SU-DHL-6 (cell line): ENCODE data around the gene NPNT.

Experiments used
- H2AFZ ChIP-seq: fragments of 200-600 bp; sonication (generic); 2 replicates; pipeline ENCODE4 v1.6.1; 2014; ENCODE audit warnings: low read depth, mild to moderate bottlenecking, moderate library complexity, mixed read lengths, antibody characterized with exemption, low read length; ENCODE audit not compliant: severe bottlenecking
- H3F3A ChIP-seq: fragments of 200-600 bp; shearing (Covaris generic); 2 replicates; pipeline ENCODE4 v1.6.0; 2016; ENCODE audit warnings: antibody characterized with exemption, mild to moderate bottlenecking; ENCODE audit not compliant: insufficient read depth
- H3K27ac ChIP-seq: fragments of 200-600 bp; sonication (generic); 2 replicates; pipeline ENCODE4 v1.5.1; 2016; ENCODE audit warnings: low read depth, mild to moderate bottlenecking, low read length, moderate library complexity, mixed read lengths
- H3K27me3 ChIP-seq: fragments of 200-600 bp; sonication (generic), shearing (Covaris generic); 2 replicates; pipeline ENCODE4 v1.6.0; 2014; ENCODE audit warnings: mild to moderate bottlenecking, low read length
- H3K36me3 ChIP-seq: fragments of 200-600 bp; sonication (generic); 2 replicates; pipeline ENCODE4 v1.6.1; 2014; ENCODE audit warnings: mild to moderate bottlenecking, low read length, mixed read lengths
- H3K4me2 ChIP-seq: fragments of 300-600, 200-600 bp; shearing (Covaris generic), sonication (generic); 2 replicates; pipeline ENCODE4 v1.6.0; 2014; ENCODE audit warnings: low read length, low read depth, mild to moderate bottlenecking; ENCODE audit not compliant: poor library complexity, severe bottlenecking
- H3K4me3 ChIP-seq: fragments of 200-600 bp; sonication (generic); 2 replicates; pipeline ENCODE4 v1.5.1; 2014; ENCODE audit warnings: antibody characterized with exemption, low read length, mild to moderate bottlenecking, mixed read lengths; ENCODE audit not compliant: insufficient read depth, poor library complexity, severe bottlenecking
- H3K79me2 ChIP-seq: fragments of 200-600 bp; sonication (generic); 2 replicates; pipeline ENCODE4 v1.6.1; 2014; ENCODE audit warnings: mild to moderate bottlenecking, low read length, moderate library complexity; ENCODE audit not compliant: insufficient read depth
- H3K9ac ChIP-seq: fragments of 200-600 bp; sonication (generic); 2 replicates; pipeline ENCODE4 v1.7.0; 2014; ENCODE audit warnings: mild to moderate bottlenecking, low read length
- H3K9me2 ChIP-seq: fragments of 200-600 bp; sonication (generic); replicated peaks from 2 replicates; pipeline ENCODE4 v1.6.1; 2014; ENCODE audit warnings: low read length; ENCODE audit not compliant: insufficient read depth
- H3K9me3 ChIP-seq: fragments of 200-600 bp; sonication (generic); 2 replicates; pipeline ENCODE4 v1.6.1; 2014; ENCODE audit warnings: low read length, mixed read lengths; ENCODE audit not compliant: insufficient read depth
- H4K20me1 ChIP-seq: fragments of 200-600 bp; sonication (generic); 2 replicates; pipeline ENCODE4 v1.6.1; 2014; ENCODE audit warnings: low read depth, mild to moderate bottlenecking, antibody characterized with exemption, low read length, moderate library complexity, mixed read lengths
- EZH2phosphoT487 ChIP-seq: fragments of 200-600 bp; sonication (generic), shearing (Covaris generic); conservative IDR thresholded peaks from 2 replicates; pipeline ENCODE4 v1.6.1; 2018; ENCODE audit warnings: mild to moderate bottlenecking, antibody characterized with exemption, low read length, moderate library complexity, mixed read lengths
- TF ChIP-seq, protein P1 (sequence below): fragments of 200-600 bp; sonication (generic); IDR thresholded peaks from one replicate; pipeline ENCODE4 v1.5.1; 2017; ENCODE audit warnings: antibody characterized with exemption, mild to moderate bottlenecking, low read length, moderate library complexity; ENCODE audit not compliant: insufficient read depth, poor library complexity, severe bottlenecking

Gene NPNT

DNA sequence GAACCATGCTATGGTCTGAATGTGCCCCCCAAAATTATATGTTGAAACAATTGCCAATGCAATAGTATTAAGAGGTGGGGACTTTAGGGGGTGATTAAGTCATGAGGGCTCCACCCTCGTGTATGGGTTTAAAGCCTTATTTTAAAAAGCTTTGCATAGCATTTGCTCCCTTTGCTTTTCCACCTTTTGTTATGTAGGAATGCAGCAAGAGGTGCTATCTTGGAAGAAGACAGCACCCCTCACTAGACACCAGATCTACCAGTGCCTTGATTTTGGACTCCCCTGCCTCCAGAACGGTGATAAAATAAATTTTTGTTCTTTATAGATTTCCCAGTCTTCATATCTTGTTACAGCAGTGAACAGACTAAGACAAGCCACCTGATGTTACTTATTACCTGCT lies 23.3 kb upstream of the NPNT start:
- H2AFZ ChIP-seq = no peak overlapping the region
- H3F3A ChIP-seq = no peaks in the 10 kb centered on the region
- no peak overlapping the region for H3K4me3 ChIP-seq
- H3K79me2 ChIP-seq = no peaks in the 10 kb centered on the region
- no peak for TF ChIP-seq EZH2phosphoT487
- TF ChIP-seq, protein P1, sequence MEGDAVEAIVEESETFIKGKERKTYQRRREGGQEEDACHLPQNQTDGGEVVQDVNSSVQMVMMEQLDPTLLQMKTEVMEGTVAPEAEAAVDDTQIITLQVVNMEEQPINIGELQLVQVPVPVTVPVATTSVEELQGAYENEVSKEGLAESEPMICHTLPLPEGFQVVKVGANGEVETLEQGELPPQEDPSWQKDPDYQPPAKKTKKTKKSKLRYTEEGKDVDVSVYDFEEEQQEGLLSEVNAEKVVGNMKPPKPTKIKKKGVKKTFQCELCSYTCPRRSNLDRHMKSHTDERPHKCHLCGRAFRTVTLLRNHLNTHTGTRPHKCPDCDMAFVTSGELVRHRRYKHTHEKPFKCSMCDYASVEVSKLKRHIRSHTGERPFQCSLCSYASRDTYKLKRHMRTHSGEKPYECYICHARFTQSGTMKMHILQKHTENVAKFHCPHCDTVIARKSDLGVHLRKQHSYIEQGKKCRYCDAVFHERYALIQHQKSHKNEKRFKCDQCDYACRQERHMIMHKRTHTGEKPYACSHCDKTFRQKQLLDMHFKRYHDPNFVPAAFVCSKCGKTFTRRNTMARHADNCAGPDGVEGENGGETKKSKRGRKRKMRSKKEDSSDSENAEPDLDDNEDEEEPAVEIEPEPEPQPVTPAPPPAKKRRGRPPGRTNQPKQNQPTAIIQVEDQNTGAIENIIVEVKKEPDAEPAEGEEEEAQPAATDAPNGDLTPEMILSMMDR = no peak
- H4K20me1 ChIP-seq = no peaks in the 10 kb centered on the region
- H3K9me2 ChIP-seq = no peaks in the 10 kb centered on the region
- no peak overlapping the region for H3K4me2 ChIP-seq
- H3K27ac ChIP-seq = no peak overlapping the region
- no peaks in the 10 kb centered on the region for H3K27me3 ChIP-seq
- no peak overlapping the region for H3K9ac ChIP-seq
- no peaks in the 10 kb centered on the region for H3K9me3 ChIP-seq
- no peaks in the 10 kb centered on the region for H3K36me3 ChIP-seq

DNA sequence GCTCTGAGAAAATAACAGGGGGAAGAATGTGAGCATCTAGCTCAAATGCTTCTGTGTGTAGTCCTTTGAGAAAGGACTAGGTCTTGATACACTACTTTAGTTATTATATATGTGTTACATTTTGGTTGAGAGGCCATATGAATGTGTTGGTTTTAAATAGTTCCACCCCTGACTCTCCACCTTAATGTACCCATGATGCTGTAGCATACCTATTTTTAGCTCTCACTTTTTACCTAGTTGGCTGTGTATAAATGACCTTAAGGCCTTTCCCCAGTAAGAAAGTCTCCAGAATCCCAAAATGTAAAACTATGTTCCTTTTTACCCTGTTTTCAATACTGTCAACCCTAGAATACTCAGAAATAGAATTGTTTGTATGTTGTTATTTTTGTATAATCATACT lies 20.0 kb upstream of the NPNT start:
- Histone ChIP-seq H3K36me3 (no peaks in the 10 kb centered on the region), H3K79me2 (no peaks in the 10 kb centered on the region), H3K4me2 (no peak overlapping the region), H3F3A (no peaks in the 10 kb centered on the region), H3K4me3 (no peak overlapping the region), H4K20me1 (no peaks in the 10 kb centered on the region), H3K9me3 (no peaks in the 10 kb centered on the region), H2AFZ (no peak overlapping the region), H3K9ac (no peak overlapping the region), H3K27me3 (no peaks in the 10 kb centered on the region), H3K27ac (no peak overlapping the region), H3K9me2 (no peaks in the 10 kb centered on the region)
- TF ChIP-seq, protein P1 = no peak
- no peak for TF ChIP-seq EZH2phosphoT487

DNA sequence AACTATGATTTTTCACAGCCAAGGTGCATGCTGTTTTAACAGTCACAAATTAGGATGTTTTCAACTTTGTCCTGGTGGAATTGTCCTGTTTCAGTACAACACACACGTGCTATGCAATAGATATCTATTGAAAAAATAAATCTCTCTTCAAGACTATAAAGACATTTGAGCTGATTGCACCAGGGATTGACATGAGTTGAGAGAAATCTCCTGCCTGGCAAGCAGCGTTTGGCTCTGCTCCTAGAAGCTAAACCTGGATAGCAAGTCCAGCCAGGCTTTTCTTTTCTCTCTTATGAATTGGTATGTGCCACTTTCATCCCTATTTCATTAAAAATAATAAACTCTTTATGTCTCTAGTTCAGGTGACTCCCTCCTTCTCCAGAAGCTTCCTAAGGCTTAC lies 16.6 kb upstream of the NPNT start:
- Histone ChIP-seq H4K20me1 (no peaks in the 10 kb centered on the region), H3K27me3 (no peaks in the 10 kb centered on the region), H3K9ac (no peak overlapping the region), H3K79me2 (no peaks in the 10 kb centered on the region), H3K36me3 (no peaks in the 10 kb centered on the region), H3F3A (no peaks in the 10 kb centered on the region), H3K9me3 (no peaks in the 10 kb centered on the region), H3K9me2 (no peaks in the 10 kb centered on the region), H3K27ac (no peak overlapping the region), H2AFZ (no peak overlapping the region), H3K4me3 (no peak overlapping the region), H3K4me2 (no peak overlapping the region)
- TF ChIP-seq, protein P1 = no peak
- no peak for TF ChIP-seq EZH2phosphoT487

DNA sequence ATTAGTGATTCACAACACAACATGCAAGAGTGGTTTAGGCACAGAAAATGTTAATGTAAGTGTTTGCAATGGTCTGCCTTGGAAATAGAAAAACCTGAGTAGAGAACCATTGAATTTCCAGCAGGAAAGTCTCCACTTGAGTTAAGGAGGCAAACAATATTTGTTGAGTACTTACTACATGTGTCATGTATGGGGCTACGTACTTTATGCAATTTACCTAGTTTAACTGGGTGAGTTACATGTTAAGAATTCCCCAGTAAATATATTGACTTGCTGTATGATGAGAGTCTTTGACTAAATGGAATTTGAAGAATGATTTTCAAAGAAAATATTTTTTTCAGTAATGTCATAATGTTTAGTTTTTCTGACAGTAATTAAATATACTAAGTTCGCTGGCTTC lies 7.8 kb upstream of the NPNT start:
- Histone ChIP-seq H3K27me3 (no peaks in the 10 kb centered on the region), H3K9ac (no peak overlapping the region), H2AFZ (no peak overlapping the region), H3K36me3 (no peaks in the 10 kb centered on the region), H3K27ac (no peak overlapping the region), H3K4me2 (no peak overlapping the region), H3K9me3 (no peaks in the 10 kb centered on the region), H3K4me3 (no peak overlapping the region), H3K79me2 (no peaks in the 10 kb centered on the region), H3K9me2 (no peaks in the 10 kb centered on the region), H4K20me1 (no peaks in the 10 kb centered on the region), H3F3A (no peaks in the 10 kb centered on the region)
- no peak for TF ChIP-seq EZH2phosphoT487
- TF ChIP-seq, protein P1 = no peak
